K562 (cell line): ENCODE results near the gene MAGI2. TPM values are rescaled to one million over a fixed set of nuclear protein-coding genes. Genes with fewer than 3 reads are reported as not detected.

Source experiments
- EP400 ChIP-seq: fragments of 450-650 bp; IDR thresholded peaks from 2 replicates; pipeline ENCODE4 v1.6.1; 2017; ENCODE audit warnings: antibody characterized with exemption, mild to moderate bottlenecking, moderate library complexity
- GABPB1 ChIP-seq: sonication (generic); formaldehyde crosslinking; IDR thresholded peaks from 2 replicates; pipeline ENCODE4 v1.8.0; 2022; ENCODE audit warnings: mild to moderate bottlenecking, missing genetic modification reagents
- L3MBTL2 ChIP-seq: fragments of 450-650 bp; IDR thresholded peaks from 2 replicates; pipeline ENCODE4 v1.6.1; 2016; ENCODE audit warnings: mild to moderate bottlenecking, moderate library complexity
- MTF1 ChIP-seq: fragments of 250-450 bp; sonication (Bioruptor Pico); IDR thresholded peaks from 2 replicates; pipeline ENCODE4 v1.9.0; 2021; ENCODE audit warnings: moderate library complexity, mild to moderate bottlenecking, inconsistent platforms, borderline replicate concordance
- NFE2 ChIP-seq: IDR thresholded peaks from 2 replicates; pipeline ENCODE4 v1.6.1; 2014; ENCODE audit warnings: antibody characterized with exemption, low read depth
- SIRT6 ChIP-seq: IDR thresholded peaks from one replicate; pipeline ENCODE4 v1.6.1; 2012; ENCODE audit warnings: low read depth, mild to moderate bottlenecking, control low read depth, inconsistent platforms, low read length, moderate library complexity
- polyA plus RNA-seq, 8 experiments: library from polyadenylated mRNA; depleted of rRNA in 4 of 8; stranded (reverse) in 5 of 8; unstranded in 3 of 8; fragments of >200 nt; fragmentation: Nextera tagmentation in 2 of 8; fragmentation: Illumina TruSeq in 1 of 8; extraction: Ambion mirVana in 2 of 8; extraction: Trizol in 1 of 8; gene quantifications; 2 replicates each; pipeline versions ENCODE4 v1.2.1 to v1.2.3, GENCODE V29; 2011 to 2014; ENCODE audit warnings: inconsistent platforms in 1 of 8, missing spikeins in 1 of 8
- total RNA-seq, 7 experiments: library from RNA; depleted of rRNA in 6 of 7; stranded (reverse); fragments of >200 nt in 6 of 7; fragmentation: Illumina TruSeq in 2 of 7; extraction: Trizol in 2 of 7; gene quantifications; 2 replicates each; pipeline versions ENCODE4 v1.2.1 to v1.2.3, GENCODE V29; 2011 to 2021; ENCODE audit warnings: low replicate concordance in 1 of 7
- TF ChIP-seq, protein P1 (sequence below): fragments of 450-650 bp; IDR thresholded peaks from 2 replicates; pipeline ENCODE4 v1.7.0; 2016; ENCODE audit warnings: borderline replicate concordance
- TF ChIP-seq, protein P2 (sequence below): fragments of 250-450 bp; sonication (Bioruptor Pico); IDR thresholded peaks from 2 replicates; pipeline ENCODE4 v1.8.0; 2021; ENCODE audit warnings: moderate library complexity, mild to moderate bottlenecking, inconsistent platforms
- TF ChIP-seq, protein P3 (sequence below): sonication (generic); formaldehyde crosslinking; IDR thresholded peaks from 2 replicates; pipeline ENCODE4 v1.5.0; 2020; ENCODE audit warnings: missing genetic modification reagents
- TF ChIP-seq, protein P4 (sequence below): sonication (generic); formaldehyde crosslinking; IDR thresholded peaks from 2 replicates; pipeline ENCODE4 v1.9.0; 2022; ENCODE audit warnings: mild to moderate bottlenecking, missing genetic modification reagents

The MAGI2 gene
- total and polyA plus RNA-seq, 9 of the 15 experiments (the other 6 are each of a cell fraction or from before 2014, with no cell fraction given) = 0.27 to 1.4 (median 0.70) TPM

GRCh38 chr7:78939669-78940068 lies 513.8 kb downstream of the MAGI2 start (continued):
- TF ChIP-seq, protein P1, sequence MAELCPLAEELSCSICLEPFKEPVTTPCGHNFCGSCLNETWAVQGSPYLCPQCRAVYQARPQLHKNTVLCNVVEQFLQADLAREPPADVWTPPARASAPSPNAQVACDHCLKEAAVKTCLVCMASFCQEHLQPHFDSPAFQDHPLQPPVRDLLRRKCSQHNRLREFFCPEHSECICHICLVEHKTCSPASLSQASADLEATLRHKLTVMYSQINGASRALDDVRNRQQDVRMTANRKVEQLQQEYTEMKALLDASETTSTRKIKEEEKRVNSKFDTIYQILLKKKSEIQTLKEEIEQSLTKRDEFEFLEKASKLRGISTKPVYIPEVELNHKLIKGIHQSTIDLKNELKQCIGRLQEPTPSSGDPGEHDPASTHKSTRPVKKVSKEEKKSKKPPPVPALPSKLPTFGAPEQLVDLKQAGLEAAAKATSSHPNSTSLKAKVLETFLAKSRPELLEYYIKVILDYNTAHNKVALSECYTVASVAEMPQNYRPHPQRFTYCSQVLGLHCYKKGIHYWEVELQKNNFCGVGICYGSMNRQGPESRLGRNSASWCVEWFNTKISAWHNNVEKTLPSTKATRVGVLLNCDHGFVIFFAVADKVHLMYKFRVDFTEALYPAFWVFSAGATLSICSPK = no peak
- no peak for TF ChIP-seq SIRT6
- TF ChIP-seq, protein P2, sequence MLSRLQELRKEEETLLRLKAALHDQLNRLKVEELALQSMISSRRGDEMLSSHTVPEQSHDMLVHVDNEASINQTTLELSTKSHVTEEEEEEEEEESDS (CRISPR knock-in tag) = no peak
- TF ChIP-seq NFE2 = no peak
- no peak for TF ChIP-seq EP400
- TF ChIP-seq, protein P3, sequence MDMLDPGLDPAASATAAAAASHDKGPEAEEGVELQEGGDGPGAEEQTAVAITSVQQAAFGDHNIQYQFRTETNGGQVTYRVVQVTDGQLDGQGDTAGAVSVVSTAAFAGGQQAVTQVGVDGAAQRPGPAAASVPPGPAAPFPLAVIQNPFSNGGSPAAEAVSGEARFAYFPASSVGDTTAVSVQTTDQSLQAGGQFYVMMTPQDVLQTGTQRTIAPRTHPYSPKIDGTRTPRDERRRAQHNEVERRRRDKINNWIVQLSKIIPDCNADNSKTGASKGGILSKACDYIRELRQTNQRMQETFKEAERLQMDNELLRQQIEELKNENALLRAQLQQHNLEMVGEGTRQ (CRISPR knock-in tag) = no peak
- TF ChIP-seq, protein P4, sequence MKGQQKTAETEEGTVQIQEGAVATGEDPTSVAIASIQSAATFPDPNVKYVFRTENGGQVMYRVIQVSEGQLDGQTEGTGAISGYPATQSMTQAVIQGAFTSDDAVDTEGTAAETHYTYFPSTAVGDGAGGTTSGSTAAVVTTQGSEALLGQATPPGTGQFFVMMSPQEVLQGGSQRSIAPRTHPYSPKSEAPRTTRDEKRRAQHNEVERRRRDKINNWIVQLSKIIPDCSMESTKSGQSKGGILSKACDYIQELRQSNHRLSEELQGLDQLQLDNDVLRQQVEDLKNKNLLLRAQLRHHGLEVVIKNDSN (CRISPR knock-in tag) = no peak
- no peak for TF ChIP-seq GABPB1
- no peak for TF ChIP-seq MTF1 (CRISPR knock-in tag)
- TF ChIP-seq L3MBTL2 = no peak
- TF ChIP-seq, all 486 proteins: peak for 0
